Stimulated activated CD8-positive, alpha-beta memory T cell treated with anti-CD3 and anti-CD28 coated beads, Interleukin-15, amount 100 ng/mL, for 48 hours (primary cell): ENCODE measurements around the gene TRPM2.

Experiments
- DNase-seq, 2 donors: peaks; one replicate each; pipeline ENCODE4 v3.0.0-alpha.2; 2020; ENCODE audit warnings: low read depth in 2 of 2

Gene TRPM2

DNA sequence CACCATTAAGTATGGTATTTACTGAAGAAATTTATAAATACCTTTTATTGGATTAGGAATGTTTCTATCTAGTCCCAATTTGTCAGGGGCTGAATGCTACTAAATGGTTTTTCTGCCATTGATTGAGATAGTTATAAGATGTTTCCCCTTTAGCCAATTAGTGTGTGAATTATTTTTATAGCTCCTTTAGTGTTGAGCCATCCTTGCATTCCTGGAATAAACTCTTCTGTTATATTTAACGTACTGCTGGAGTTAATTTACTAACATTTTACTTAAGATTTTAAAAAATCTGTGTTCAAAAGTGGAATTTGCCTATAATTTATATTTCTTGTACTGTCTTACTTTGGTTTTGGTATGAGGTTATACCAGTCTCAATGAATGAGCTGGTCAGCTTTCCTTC lies 76.5 kb downstream of the TRPM2 start:
- DNase-seq = no peak

DNA sequence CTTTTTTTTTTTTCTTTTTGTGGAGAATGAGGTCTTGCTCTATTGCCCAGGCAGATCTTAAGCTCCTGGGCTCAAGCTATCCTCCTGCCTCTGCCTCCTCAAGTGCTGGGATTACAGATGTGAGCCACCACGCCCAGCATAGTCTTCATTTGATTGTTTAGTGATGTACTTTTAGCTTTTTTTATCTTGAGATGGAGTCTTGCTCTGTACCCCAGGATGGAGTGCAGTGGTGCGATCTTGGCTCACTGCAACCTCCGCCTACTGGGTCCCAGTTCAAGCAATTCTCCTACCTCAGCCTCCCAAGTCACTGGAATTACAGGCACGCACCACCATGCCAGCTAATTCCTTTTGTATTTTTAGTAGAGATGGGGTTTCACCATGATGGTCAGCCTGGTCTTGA lies 77.9 kb downstream of the TRPM2 start:
- no peak for DNase-seq

DNA sequence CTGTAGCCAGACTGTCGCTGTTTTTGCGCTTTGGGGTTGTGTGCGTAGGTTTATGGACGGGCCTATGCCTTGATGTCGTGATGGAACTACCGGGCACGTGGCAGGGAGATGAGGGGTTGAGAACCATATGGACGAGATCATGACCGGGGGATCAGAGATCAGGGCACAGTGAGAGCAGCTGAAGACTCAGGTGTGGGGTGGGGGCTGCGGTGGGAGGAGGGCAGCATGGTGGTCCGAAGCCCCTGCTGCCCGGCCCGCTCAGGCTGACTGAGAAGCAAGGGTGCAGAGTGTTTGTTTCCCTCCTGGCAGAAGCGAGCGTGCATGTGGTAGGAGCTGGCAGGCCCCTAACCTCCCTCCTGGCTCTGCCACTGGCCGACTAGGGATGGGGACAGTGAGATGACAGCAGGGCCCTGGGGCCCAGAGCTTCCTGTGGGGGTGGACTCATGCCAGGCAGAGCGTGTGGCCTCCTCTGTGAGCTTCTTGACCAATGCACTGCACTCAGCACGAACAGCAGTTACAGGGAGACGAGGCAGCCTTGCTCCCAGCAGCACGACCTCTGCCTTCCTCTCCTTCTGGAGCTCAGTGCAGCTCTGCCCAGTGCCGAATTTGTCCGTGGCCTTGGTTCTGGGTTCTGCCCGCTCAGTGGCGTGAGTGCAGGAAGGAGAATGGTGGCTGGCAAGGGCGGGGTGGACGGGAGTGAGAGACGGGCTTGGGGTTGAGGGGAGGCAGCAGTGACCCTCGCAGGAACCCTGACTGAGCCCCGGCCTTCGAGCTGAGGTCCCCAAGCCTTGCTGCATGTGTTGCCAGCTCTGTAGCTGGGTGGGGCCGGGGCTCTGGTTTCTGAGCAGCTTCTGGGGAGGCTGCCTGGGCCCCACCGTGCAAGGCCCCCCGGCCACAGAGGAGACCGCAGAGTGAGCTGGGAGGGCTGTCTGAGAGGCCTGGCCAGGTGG lies 79.7 kb downstream of the TRPM2 start:
- no peak for DNase-seq

DNA sequence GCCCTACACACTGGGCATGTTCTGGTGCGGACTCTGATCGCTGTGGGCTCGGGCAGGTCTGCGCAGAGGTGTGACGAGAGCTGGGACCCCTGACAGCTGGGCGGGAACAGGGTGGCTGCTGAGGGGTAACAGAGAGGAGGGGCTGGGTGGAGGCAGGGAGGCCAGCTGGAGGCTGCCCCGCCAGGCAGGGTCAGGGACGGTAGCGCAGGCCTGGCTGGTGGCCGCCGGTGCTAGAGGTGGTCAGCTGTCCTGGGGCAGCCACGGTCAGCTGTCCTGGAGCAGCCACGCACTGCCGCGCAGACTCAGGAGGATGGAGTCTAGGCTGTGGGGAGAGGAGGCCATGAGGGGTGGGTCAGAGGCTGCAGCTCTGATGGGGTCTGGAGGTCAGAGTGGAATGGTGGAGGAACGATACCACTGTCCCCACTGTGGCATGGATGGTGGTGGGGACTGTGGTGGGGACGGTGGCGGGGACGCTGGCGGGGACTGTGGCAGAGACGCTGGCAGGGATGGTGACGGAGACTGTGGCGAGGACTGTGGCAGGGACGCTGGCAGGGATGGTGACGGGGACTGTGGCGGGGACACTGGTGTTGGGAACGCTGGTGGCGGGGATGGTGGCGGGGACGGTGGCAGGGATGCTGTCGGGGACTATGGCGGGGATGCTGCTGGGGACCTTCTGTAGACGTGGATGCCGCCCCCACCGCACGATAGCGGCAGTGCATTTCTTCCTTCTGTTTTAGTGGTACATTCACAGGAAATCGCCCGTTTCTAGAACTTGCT lies 80.6 kb downstream of the TRPM2 start:
- no peak for DNase-seq

DNA sequence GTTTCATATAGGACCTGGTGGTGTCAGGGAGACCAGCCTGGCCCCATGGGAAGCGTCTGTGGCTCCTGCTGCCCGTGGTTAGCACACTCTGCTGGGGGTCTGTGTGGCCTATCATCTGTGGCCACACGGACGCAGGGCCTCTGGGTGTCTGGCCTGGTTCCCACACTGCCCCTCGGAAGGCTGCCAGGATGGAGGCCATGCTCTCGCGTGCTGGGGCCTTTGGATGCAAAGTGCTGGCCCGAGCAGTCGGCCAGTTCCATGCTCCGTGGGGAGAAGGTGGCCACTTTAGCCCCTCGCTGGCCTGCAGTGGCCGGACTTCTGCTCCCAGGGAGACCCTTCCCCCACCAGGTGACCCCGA lies 81.1 kb downstream of the TRPM2 start:
- no peak for DNase-seq

DNA sequence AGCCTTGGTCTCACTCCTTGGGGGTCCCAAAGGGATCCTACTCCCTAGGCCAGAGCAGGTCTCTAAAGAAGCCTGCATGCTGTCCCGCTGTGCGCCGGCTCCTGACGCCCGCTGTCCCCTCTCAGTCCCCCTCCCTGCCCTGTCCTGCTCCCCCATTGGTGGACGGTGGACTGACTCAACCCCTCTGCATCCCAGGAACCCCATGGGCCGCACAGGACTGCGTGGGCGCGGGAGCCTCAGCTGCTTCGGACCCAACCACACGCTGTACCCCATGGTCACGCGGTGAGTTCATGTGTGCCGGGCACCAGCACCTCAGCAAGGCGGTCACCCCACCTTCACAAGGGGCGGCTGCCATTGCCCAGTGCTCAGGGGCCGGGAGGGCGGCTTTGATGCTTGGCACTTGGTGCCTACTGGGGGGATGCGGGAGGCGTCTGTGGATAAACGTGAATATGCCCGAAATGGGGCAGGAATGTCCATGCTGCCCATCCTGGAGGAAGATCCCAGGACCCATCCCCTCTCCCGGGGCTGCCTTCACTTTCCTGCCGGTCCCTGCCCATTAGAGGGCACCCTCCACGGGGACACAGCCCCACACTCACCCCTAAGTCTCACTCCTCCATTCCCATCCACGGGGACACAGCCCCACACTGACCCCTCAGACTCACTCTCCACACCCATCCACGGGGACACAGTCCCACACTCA lies 81.7 kb downstream of the TRPM2 start:
- no peak for DNase-seq

- no peak for DNase-seq
Observed at GRCh38 chr21:44436111-44436611, 82.7 kb downstream of the TRPM2 start.

DNA sequence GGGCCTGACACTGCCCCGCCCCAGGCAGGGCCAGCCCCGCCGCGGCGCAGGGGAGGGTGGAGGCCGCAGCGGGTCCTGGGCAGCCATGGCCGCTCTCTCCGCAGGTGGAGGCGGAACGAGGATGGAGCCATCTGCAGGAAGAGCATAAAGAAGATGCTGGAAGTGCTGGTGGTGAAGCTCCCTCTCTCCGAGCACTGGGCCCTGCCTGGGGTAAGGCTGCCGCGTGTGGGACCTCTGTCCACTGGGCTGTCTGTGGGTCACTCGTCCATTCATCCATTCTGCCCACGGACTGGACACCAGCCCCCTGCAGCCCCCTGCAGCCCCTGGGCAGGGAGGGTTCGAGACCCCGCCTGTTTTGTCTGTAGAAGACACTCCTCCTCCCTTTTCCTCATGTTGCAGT lies 83.5 kb downstream of the TRPM2 start:
- DNase-seq = no peak

DNA sequence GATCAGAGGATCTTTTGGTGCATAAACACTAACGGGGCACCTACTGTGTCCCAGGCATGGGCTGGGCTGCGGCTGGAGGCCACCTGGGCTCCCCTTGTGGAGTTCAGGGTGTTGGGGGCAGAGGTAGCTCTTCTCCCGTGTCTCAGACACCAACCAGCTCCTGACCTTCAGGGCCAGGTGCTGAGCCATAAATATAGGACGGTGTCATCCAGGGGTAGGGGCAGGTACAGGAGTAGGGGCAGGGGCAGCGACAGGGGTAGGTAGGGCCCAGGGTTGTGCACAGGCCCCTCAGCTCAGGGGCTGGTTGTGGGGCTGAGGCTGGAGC lies 83.9 kb downstream of the TRPM2 start:
- no peak for DNase-seq

DNA sequence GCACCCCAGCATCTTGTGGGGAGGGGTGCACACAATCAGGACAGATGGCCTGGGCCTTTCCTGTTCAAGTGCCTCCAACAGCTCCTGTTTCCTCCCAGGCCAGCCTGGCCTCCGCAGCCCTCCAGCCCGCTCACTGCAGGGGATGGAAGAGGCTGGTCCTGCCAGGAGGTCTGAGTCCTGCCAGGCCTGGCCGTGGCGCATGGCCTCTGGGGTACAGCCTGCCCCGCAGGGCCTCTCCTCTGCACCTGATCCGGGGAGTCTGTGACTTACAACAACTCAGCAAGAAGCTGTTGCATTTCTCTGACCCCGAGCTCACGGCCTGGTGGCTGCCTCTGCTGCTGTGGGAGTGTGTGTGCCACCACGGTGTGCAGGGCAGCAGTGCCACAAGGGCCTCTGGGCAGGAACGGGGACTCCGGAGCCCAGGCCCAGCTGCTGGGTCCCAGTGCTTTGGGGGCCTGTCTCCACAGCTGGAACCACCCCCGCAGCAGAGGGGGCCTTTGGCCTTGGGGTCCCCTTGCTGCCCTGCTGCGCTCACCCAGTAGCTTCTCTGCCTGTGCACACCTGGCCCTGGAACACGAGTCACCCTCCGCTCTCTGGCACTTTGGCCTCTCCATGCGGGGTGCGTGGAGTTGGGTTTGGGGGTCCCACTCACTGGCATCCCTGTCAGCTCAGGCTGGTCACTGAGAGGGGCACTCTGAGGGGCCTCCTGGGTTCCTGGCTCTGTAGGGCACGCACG lies 84.4 kb downstream of the TRPM2 start:
- DNase-seq = no peak

DNA sequence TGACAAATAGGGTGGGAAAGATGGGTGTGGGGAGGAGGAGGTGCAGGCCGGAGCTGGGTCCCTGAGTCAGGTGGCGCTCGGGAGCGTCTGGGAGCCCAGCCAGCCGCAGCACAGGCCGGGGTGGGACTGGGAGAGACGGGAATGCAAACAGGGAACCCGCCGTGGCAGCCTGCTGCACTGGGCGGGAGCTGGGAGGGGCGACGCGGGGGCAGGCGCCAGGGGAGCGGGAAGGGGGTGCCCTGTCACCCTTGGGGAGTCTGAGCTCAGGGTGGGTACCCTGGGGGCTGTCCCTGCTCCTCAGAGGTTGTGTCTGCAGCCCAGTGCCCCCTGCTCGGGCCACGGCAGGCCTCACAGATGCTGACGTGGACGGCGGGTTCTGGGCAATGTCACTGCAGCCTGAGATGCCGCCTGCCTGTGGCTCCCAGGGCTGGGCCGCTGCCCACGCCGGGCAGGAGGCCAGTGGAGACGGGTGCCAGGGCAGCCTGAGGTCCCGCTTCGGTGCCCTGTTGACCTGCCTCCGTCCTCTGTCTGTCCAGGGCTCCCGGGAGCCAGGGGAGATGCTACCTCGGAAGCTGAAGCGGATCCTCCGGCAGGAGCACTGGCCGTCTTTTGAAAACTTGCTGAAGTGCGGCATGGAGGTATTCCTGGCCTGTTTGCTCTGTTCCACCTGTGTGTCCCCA lies 85.2 kb downstream of the TRPM2 start:
- DNase-seq = no peak

DNA sequence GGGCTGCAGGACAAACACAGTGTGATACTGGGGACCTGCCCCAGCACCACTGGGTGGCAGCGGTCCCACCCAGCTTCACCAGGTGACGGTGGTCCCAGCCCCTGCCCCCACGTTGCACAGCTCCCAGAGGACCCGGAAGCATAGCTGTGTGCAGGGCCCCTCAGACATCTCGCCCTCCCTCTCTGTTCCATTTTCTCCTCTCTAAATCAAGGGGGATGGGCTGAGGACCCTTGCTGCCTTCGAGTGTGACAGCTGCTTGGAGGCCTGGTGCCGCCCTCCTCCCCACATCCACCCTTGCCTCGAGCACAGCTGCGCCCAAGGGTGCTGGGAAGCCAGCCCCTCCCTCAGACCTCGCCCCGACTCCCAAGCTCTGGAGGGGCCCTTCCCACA lies 85.8 kb downstream of the TRPM2 start:
- DNase-seq = no peak

GRCh38 chr21:44440241-44441040 lies 87.0 kb downstream of the TRPM2 start:
- no peak for DNase-seq

- DNase-seq = no peak
Observed at GRCh38 chr21:44441041-44441400, 87.6 kb downstream of the TRPM2 start.

- DNase-seq = no peak
Observed at GRCh38 chr21:44441581-44442265, 88.3 kb downstream of the TRPM2 start.

DNA sequence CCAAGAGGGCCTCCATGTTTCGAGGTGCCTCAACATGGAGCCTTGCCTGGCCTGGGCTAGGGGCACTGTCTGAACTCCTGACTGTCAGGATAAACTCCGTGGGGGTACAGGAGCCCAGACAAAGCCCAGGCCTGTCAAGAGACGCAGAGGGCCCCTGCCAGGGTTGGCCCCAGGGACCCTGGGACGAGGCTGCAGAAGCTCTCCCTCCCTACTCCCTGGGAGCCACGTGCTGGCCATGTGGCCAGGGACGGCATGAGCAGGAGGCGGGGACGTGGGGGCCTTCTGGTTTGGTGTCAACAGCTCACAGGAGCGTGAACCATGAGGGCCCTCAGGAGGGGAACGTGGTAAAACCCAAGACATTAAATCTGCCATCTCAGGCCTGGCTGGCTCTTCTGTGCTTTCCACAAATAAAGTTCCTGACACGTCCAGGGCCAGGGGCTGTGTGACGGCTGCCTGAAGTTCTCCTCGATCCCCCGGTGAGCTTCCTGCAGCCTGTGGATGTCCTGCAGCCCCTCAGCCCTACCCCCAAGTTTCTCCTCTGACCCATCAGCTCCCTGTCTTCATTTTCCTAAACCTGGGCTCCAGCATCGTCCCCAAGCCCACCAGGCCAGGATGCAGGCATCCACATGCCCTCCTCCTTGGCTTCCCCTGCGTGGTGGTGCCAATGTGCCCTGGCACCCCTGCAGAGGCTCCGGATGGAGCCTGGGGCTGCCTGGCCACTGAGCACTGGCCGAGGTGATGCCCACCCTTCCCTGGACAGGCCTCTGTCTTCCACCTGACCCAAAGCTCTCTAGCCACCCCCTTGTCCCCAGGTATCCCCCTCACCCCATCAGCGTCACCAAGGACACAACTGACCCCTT lies 89.1 kb downstream of the TRPM2 start:
- DNase-seq = no peak

DNA sequence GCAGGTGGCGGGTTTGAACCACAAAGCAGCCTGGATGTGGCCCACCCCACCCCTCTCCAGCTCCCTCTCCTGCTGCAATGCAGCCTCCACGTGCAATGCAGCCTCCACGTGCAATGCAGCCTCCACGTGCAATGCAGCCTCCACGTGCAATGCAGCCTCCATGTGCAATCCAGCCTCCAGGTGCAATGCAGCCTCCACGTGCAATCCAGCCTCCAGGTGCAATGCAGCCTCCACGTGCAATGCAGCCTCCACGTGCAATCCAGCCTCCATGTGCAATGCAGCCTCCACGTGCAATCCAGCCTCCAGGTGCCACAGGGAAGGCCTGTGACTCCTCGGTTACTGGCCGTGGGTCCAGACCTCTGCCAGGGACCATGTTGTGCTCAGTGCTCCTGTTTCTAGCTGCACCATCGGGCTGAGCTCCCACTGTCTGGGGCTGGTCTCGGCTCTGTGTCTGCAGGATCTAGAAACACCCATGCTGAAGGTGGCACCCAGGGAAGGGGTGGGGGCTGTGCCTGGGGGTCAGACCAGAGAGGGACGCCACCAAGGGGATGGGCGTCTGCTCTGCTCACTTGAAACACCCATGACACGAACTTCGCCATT lies 90.0 kb downstream of the TRPM2 start:
- DNase-seq = no peak

GRCh38 chr21:44443891-44444285 lies 90.5 kb downstream of the TRPM2 start:
- no peak for DNase-seq
